NCI-H748 (cell line): ENCODE measurements around the gene CD209.
"Not testable (repeated sequence)": the region's sequence is repeated elsewhere in the genome, so short reads cannot be mapped to it uniquely, and the experiment has no call there.

Experiments
- DNase-seq: peaks from one replicate; lab custom pipeline; 2025; ENCODE audit not compliant: unreplicated experiment; lab: John Stamatoyannopoulos, UW

The CD209 gene

GRCh38 chr19:7769171-7769570, 21.8 kb upstream of the CD209 start:
- no peak for DNase-seq

DNA sequence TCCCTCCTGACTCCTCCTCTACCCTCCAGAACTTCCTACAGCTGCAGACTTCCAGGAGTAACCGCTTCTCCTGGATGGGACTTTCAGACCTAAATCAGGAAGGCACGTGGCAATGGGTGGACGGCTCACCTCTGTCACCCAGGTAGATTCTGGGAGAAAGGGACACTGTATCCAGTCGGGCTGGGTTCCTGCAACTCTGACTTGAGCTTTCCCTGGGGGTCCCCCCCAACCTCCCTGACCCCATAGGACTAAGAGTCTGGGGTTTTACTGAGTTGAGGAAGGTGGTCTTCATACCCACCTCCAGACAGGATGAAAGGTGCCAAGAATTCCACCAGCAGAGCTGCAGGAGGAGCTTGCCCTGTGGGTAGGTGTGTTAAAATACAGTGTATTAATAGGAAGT, 20.2 kb upstream of the CD209 start:
- no peak for DNase-seq

DNA sequence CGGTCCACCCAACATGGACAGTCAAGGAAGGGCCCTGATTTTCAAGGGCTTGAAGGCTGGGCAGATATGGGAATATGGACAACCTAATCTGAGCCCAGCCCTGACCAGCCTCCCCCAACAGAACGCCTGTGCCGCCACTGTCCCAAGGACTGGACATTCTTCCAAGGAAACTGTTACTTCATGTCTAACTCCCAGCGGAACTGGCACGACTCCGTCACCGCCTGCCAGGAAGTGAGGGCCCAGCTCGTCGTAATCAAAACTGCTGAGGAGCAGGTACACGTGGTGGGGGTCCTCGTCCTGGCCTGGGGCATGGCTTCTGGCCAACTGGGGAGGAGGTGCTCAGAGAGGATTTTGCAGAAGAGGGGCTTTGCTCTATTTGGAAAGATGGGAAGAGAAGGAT, 19.2 kb upstream of the CD209 start:
- DNase-seq = no peak

DNA sequence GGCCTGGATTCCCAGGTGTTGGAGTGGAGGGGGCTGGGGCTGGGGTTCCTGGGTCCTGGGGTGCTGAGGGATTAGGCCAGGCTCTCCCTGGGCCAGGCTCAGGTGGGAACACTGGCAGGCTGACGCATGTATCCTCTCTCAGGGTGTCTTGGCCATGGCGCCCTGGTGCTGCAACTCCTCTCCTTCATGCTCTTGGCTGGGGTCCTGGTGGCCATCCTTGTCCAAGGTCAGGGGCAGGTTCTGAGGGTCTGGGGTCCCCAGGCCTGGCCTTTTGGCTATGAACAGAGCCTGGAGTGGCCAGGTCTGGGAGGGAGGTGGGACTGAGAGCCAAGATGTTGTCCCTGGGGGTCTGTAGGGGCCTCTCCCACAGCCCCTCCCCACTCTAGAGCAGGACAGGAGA, 17.7 kb upstream of the CD209 start:
- not testable (repeated sequence) for DNase-seq

- DNase-seq = not testable (repeated sequence)
These were observed 16.8 kb upstream of the CD209 start for GRCh38 chr19:7764157-7764556.

- DNase-seq = no peak
These were observed 16.4 kb upstream of the CD209 start for GRCh38 chr19:7763696-7764095.

- DNase-seq = no peak
These were observed 15.5 kb upstream of the CD209 start, which contains the start of gene CLEC4M for GRCh38 chr19:7762719-7763293. Gene CLEC4M (plus strand): TSS chr19:7763243. CDS start chr19:7763267, 24 bp downstream.

DNA sequence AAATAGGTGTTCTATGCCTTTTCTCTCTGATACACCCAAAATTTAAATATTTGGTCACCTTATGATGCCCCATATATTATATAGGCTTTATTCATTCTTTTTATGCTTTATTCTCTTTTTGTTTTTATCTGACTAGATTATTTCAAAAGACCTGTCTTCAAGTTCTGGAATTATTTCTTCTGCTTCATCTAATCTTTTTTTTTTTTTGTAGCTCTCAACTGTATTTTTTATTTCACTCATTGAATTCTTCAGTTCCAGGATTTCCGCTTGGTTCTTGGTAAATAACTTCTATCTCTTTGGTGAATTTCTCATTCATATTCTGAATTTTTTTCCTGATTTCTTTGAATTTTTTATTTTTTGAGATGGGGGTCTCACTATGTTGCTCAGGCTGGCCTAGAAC, 11.8 kb upstream of the CD209 start:
- no peak for DNase-seq

GRCh38 chr19:7757358-7757757, 10.0 kb upstream of the CD209 start:
- DNase-seq = no peak

GRCh38 chr19:7756258-7756657, 8.9 kb upstream of the CD209 start:
- DNase-seq = no peak

DNA sequence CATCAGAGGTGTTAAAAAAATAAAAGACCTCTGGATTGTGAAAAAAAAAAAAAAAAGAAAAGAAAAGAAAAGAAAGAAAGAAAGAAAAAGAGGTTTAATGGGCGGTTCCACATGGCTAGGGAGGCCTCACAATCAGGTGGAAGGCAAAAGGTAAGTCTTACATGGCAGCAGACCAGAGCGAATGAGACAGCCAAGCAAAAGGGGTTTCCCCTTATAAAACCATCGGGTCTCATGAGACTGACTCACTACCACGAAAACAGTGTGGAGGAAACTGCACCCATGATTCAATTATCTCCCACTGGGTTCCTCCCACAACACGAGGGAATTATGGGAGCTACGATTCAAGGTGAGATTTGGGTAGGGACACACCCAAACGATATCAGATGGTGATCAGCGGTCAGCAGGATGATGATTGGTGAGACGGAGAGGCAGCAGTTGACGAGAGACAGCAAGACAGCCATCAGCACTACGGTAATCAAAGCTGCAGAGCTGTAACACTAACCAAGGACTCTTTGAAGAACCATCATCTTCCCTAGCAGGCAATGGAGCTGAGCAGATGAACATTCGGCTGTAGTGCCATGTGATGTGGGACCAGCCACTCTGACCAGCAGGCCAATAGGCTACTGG, 3.9 kb upstream of the CD209 start:
- no peak for DNase-seq

GRCh38 chr19:7748756-7749155, 1.4 kb upstream of the CD209 start:
- peak; percentile 68 for DNase-seq

DNA sequence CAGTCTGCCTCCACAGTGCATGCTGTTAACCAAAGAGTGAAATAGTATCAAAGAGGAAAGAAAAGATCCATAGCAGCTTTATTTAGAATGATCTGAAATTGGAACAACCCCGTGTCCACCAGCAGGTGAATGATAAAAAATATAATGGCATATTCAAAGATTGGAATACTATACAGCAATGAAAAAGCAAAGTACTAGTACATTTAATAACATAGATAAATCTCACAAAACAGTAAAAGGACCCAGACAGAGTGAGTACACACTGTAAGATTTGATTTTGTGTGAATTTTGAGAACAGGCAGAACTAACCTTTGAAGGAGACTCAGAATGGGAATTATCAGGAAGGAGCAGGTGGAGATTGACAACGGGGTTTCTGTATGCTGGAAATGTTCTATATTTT, 837 bp upstream of the CD209 start:
- no peak for DNase-seq

DNA sequence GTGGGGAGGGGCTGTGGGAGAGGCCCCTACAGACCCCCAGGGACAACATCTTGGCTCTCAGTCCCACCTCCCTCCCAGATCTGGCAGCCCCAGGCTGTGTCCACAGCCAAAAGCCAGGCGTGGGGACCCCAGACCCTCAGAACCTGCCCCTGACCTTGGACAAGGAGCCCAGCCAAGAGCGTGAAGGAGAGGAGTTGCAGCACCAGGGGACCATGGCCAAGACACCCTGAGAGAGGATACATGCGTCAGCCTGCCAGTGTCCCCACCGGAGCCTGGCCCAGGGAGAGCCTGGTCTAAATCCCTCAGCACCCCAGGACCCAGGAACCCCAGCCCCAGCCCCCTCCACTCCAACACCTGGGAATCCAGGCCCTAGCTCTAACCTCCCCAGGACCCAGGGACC, 1.0 kb downstream of the CD209 start:
- not testable (repeated sequence) for DNase-seq

GRCh38 chr19:7744871-7745650, 2.3 kb downstream of the CD209 start:
- no peak for DNase-seq

DNA sequence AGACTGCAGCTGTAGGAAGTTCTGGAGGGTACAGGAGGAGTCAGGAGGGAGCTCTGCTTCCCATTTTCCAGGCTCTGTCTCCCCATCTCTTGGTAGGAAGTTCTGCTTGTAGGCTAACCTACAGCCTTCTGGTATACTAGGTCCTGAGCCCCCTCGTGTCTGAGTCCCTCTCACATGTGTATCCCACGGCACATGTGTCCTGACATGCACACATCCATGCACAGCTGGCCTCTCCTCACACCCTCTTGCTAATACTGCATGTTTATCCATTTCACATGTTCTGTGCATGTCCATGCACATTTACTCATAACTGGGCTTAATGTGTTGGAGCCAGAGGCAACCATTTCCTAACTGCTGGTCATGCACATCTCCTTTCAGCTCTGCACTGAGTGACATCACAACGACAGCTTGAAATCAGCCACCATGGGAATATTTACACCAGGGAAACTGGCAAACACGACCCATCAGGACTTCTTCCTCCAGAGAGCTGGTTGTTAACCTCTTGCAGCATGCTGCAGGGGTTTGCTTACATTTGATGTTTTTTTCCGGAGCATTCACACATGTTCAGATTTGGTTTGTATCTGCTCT, 3.0 kb downstream of the CD209 start:
- no peak for DNase-seq

DNA sequence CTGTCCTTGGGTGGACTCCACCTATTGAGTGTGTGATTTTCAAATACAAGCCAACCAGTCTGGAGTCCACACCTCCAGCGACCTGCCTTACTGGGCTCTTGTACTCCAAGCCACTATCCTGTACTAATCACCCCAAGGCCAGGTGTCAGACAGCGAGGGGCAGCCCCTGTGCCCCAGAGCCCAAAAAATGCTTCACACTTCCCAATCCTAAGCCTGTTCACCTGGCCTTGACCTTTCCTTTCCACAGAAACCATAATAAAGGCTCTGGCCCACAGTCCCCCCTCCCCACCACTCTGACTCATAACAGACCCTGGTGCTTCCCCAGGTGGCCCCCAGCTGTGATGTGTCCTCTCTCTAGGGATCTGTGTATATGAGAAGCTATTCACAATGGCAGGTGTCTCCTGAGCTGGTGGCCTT, 3.9 kb downstream of the CD209 start:
- DNase-seq = no peak

DNA sequence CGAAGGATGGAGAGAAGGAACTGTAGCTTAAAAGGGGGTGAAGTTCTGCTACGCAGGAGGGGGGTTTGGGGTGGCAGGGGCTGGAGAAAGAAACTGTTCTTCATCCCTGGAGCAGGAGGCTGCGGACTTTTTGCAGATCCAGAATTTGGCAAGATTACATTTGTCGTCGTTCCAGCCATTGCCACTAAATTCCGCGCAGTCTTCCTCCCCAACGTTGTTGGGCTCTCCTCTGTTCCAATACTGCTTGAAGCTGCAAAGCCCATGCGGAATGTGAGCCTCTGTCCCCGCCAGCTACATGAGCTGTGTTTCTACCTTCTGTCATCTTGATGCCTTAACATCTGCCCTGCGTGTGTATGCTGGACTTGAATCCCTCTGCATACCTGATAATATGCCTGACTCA, 4.3 kb downstream of the CD209 start:
- DNase-seq = no peak

DNA sequence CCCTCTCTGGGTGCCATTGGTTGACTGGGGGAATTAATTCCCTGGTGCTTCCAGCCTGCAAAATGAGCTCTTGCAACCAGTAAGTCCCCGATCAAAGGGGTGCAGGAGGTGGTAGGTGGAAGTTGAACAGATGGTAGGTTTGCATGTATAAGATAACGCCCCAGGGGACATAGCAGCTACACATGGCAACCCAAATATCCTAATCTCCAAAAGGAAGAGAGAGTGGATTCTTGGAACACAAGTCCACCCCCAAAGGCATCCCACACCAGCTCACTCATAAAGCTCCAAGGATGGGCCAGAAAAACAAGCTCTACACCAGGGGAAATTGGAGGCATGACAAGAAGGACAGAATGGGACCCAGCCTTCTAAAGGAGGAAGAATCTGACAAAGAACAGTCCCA, 4.8 kb downstream of the CD209 start:
- DNase-seq = no peak

DNA sequence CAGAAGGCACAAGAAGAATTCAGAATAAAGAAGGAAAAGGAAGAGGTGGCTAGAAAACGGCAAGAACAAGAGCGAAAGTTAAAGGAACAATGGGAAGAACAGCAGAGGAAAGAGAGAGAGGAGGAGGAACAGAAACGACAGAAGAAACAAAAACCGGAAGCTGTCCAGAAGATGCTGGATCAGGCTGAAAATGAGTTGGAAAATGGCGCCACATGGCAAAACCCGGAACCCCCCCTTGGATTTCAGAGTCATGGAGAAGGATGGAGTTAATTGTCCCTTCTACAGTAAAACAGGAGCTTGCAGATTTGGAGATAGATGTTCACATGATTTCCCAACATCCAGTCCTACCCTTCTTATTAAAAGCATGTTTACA, 6.7 kb downstream of the CD209 start:
- DNase-seq = no peak

- no peak for DNase-seq
These were observed 7.3 kb downstream of the CD209 start for GRCh38 chr19:7739801-7740681.
